H1 (cell line): ENCODE data around the gene NT5E. TPM values are rescaled to one million over a fixed set of nuclear protein-coding genes. Genes with fewer than 3 reads are reported as not detected.

Experiments used
- CTCF ChIA-PET: fragments of 300-600 bp; sonication (Branson Sonifier 250); formaldehyde crosslinking; loops from one replicate; lab custom pipeline; 2021; ENCODE audit not compliant: partially characterized antibody; lab: Charles Lee
- POLR2A ChIA-PET: fragments of 300-600 bp; sonication (Branson Sonifier 250); formaldehyde crosslinking; loops from one replicate; lab custom pipeline; 2021; ENCODE audit warnings: inconsistent platforms; ENCODE audit not compliant: partially characterized antibody; lab: Charles Lee
- DNase-seq, 2 experiments: peaks; one replicate each; pipeline versions ENCODE4 v3.0.0 to v3.0.0-alpha.2; 2010 to 2022; ENCODE audit warnings: low spot score in 2 of 2, low read depth in 1 of 2, mixed read lengths in 1 of 2
- FAIRE-seq: peaks from 2 replicates; lab custom pipeline; 2011; peaks lifted over from hg19 to GRCh38; lab: Jason Lieb, UNC
- H2AFZ ChIP-seq: 2 replicates; pipeline ENCODE4 v1.8.1; 2012; ENCODE audit warnings: low read length, inconsistent platforms
- H2AK5ac ChIP-seq: 2 replicates; pipeline ENCODE4 v1.6.1; 2013; ENCODE audit warnings: low read depth, low read length
- H2BK120ac ChIP-seq: replicated peaks from 2 replicates; pipeline ENCODE3; 2013; ENCODE audit warnings: low read depth, low read length, inconsistent platforms
- H2BK12ac ChIP-seq: 2 replicates; pipeline ENCODE4 v1.6.1; 2013; ENCODE audit warnings: low read depth, low read length
- H2BK15ac ChIP-seq: 2 replicates; pipeline ENCODE4 v1.6.1; 2013; ENCODE audit warnings: low read length
- H2BK20ac ChIP-seq: 2 replicates; pipeline ENCODE4 v1.6.1; 2013; ENCODE audit warnings: low read length
- H2BK5ac ChIP-seq: 2 replicates; pipeline ENCODE4 v1.6.1; 2013; ENCODE audit warnings: low read depth, low read length
- H3K14ac ChIP-seq: 2 replicates; pipeline ENCODE4 v1.6.1; 2013; ENCODE audit warnings: inconsistent platforms; ENCODE audit not compliant: insufficient read length
- H3K18ac ChIP-seq: 2 replicates; pipeline ENCODE4 v1.6.1; 2013; ENCODE audit warnings: low read length; ENCODE audit errors: extremely low read depth
- H3K23ac ChIP-seq: 2 replicates; pipeline ENCODE4 v1.6.1; 2013; ENCODE audit warnings: inconsistent platforms; ENCODE audit not compliant: insufficient read length
- H3K23me2 ChIP-seq: 2 replicates; pipeline ENCODE4 v1.6.1; 2013; ENCODE audit warnings: low read depth, low read length
- H3K27ac ChIP-seq: 2 replicates; pipeline ENCODE4 v1.6.1; 2011; ENCODE audit warnings: low read depth, low read length, inconsistent platforms
- H3K27me3 ChIP-seq, 4 experiments: replicated peaks in 1 of 4; 1 replicate in 1 of 4; 2 replicates in 3 of 4; pipeline versions ENCODE4 v1.6.1 to v1.8.1; 2011 to 2013; ENCODE audit warnings: low read length in 3 of 4, mild to moderate bottlenecking in 3 of 4, inconsistent platforms in 2 of 4, mixed read lengths in 2 of 4, moderate library complexity in 1 of 4; ENCODE audit not compliant: control insufficient read depth in 3 of 4, insufficient read depth in 3 of 4; ENCODE audit errors: extremely low read depth in 1 of 4
- H3K36me3 ChIP-seq, 4 experiments: 2 replicates each; pipeline versions ENCODE4 v1.6.1 to v1.8.1; 2011 to 2013; ENCODE audit warnings: mild to moderate bottlenecking in 4 of 4, low read length in 3 of 4, moderate library complexity in 2 of 4, control low read depth in 1 of 4, inconsistent platforms in 1 of 4; ENCODE audit not compliant: insufficient read depth in 4 of 4, control insufficient read depth in 2 of 4
- H3K4ac ChIP-seq: replicated peaks from 2 replicates; pipeline ENCODE3; 2013; ENCODE audit warnings: low read length, low read depth, mixed read lengths, inconsistent platforms; ENCODE audit not compliant: insufficient read length
- H3K4me1 ChIP-seq, 4 experiments: replicated peaks in 1 of 4; 1 replicate in 1 of 4; 2 replicates in 3 of 4; pipeline versions ENCODE4 v1.6.1 to v1.8.1; 2011 to 2013; ENCODE audit warnings: low read length in 3 of 4, inconsistent platforms in 2 of 4, mixed read lengths in 1 of 4; ENCODE audit not compliant: insufficient read depth in 4 of 4, control insufficient read depth in 3 of 4
- H3K4me2 ChIP-seq, 2 experiments: 2 replicates each; pipeline versions ENCODE4 v1.6.1 to v1.8.1; 2011 to 2013; ENCODE audit warnings: low read depth in 2 of 2, low read length in 2 of 2, control low read depth in 1 of 2, inconsistent platforms in 1 of 2, mild to moderate bottlenecking in 1 of 2; ENCODE audit not compliant: insufficient read depth in 1 of 2
- H3K4me3 ChIP-seq, 4 experiments: fragments of 200-600, 300-600 bp in 1 of 4; sonication (generic), shearing (Covaris generic), sonication (Bioruptor Twin) in 1 of 4; 2 replicates each; pipeline versions ENCODE4 v1.5.1 to v1.8.1; 2011 to 2016; ENCODE audit warnings: low read length in 4 of 4, low read depth in 3 of 4, control low read depth in 2 of 4, inconsistent platforms in 2 of 4, mild to moderate bottlenecking in 2 of 4, mixed read lengths in 1 of 4, moderate library complexity in 1 of 4; ENCODE audit not compliant: insufficient read depth in 2 of 4; ENCODE audit errors: extremely low read depth in 1 of 4
- H3K56ac ChIP-seq: replicated peaks from 2 replicates; pipeline ENCODE3; 2013; ENCODE audit warnings: low read depth, mild to moderate bottlenecking, mixed read lengths, low read length, inconsistent platforms; ENCODE audit not compliant: insufficient read length
- H3K79me1 ChIP-seq: 2 replicates; pipeline ENCODE4 v1.6.1; 2013; ENCODE audit warnings: low read depth, low read length, control low read depth
- H3K79me2 ChIP-seq, 2 experiments: 2 replicates each; pipeline versions ENCODE4 v1.6.1 to v1.8.1; 2012 to 2013; ENCODE audit warnings: low read length in 2 of 2, mild to moderate bottlenecking in 2 of 2, inconsistent platforms in 1 of 2; ENCODE audit not compliant: insufficient read depth in 2 of 2, control insufficient read depth in 1 of 2
- H3K9ac ChIP-seq, 4 experiments: replicated peaks in 1 of 4; 1 replicate in 1 of 4; 2 replicates in 3 of 4; pipeline versions ENCODE4 v1.6.1 to v1.8.1; 2011 to 2013; ENCODE audit warnings: low read depth in 3 of 4, low read length in 3 of 4, control low read depth in 2 of 4, mild to moderate bottlenecking in 2 of 4, moderate library complexity in 2 of 4, inconsistent platforms in 1 of 4; ENCODE audit errors: extremely low read depth in 1 of 4
- H3K9me3 ChIP-seq, 2 experiments: 2 replicates each; pipeline versions ENCODE4 v1.6.1 to v1.8.1; 2012 to 2013; ENCODE audit warnings: mild to moderate bottlenecking in 2 of 2, moderate library complexity in 2 of 2, control low read depth in 1 of 2, inconsistent platforms in 1 of 2, low read depth in 1 of 2, low read length in 1 of 2, mixed read lengths in 1 of 2; ENCODE audit not compliant: insufficient read depth in 2 of 2
- H4K20me1 ChIP-seq, 2 experiments: replicated peaks in 1 of 2; 2 replicates each; pipeline versions ENCODE3 to v1.8.1; 2011 to 2013; ENCODE audit warnings: inconsistent platforms in 2 of 2, low read length in 2 of 2, mild to moderate bottlenecking in 1 of 2; ENCODE audit not compliant: insufficient read depth in 2 of 2, control insufficient read depth in 1 of 2
- H4K5ac ChIP-seq: 2 replicates; pipeline ENCODE4 v1.6.1; 2013; ENCODE audit warnings: low read length, low read depth, mixed read lengths, inconsistent platforms; ENCODE audit not compliant: insufficient read length
- H4K8ac ChIP-seq: 2 replicates; pipeline ENCODE4 v1.8.0; 2013; ENCODE audit warnings: mild to moderate bottlenecking, moderate library complexity, low read length, inconsistent platforms; ENCODE audit not compliant: insufficient read depth; ENCODE audit errors: extremely low read depth
- H4K91ac ChIP-seq: replicated peaks from 2 replicates; pipeline ENCODE3; 2013; ENCODE audit warnings: low read length, mixed read lengths, inconsistent platforms; ENCODE audit not compliant: insufficient read length
- CBX5 ChIP-seq: fragments of 300-800, 300-1000 bp; sonication (generic); IDR thresholded peaks from 2 replicates; pipeline ENCODE4 v1.7.1; 2016; ENCODE audit warnings: antibody characterized with exemption, low read length, low read depth
- POU5F1 ChIP-seq: IDR thresholded peaks from 2 replicates; pipeline ENCODE4 v1.6.1; 2011; ENCODE audit warnings: low read depth, mild to moderate bottlenecking, low read length, moderate library complexity
- SP4 ChIP-seq: IDR thresholded peaks from 2 replicates; pipeline ENCODE4 v1.6.1; 2012; ENCODE audit warnings: low read length, inconsistent platforms
- whole genome bisulfite sequencing, 2 experiments: shearing (Covaris generic) in 1 of 2; methylation state at CpG; one replicate each; pipeline versions ENCODE4 v1.1.6 to v1.1.7; 2013 to 2015; ENCODE audit warnings: low lambda C conversion rate in 2 of 2, mixed read lengths in 2 of 2, inconsistent platforms in 1 of 2, low coverage in 1 of 2, missing lambda C conversion rate in 1 of 2; ENCODE audit not compliant: insufficient replicate concordance in 2 of 2, insufficient coverage in 1 of 2, insufficient read length in 1 of 2; ENCODE audit errors: extremely low coverage in 1 of 2, missing lambda C conversion rate in 1 of 2; 5-methylcytosine and 5-hydroxymethylcytosine counted together
- polyA plus RNA-seq, 7 experiments: library from polyadenylated mRNA; depleted of rRNA in 3 of 7; stranded (reverse) in 5 of 7; unstranded in 2 of 7; fragments of >200 nt in 5 of 7; fragments of 200-250 nt in 2 of 7; gene quantifications; 1 replicate in 5 of 7; 2 replicates in 1 of 7; 4 replicates in 1 of 7; pipeline versions ENCODE4 v1.2.1 to v1.2.3, GENCODE V29; 2011 to 2013; ENCODE audit warnings: missing spikeins in 2 of 7, mixed read lengths in 2 of 7
- total RNA-seq: library from RNA; stranded (reverse); fragmentation: NEBNext Ultra II Directional; extraction: Animal tissue kit (Norgen Biotek cat#: 25700); gene quantifications from 2 replicates; pipeline ENCODE4 v1.2.1, GENCODE V29; 2021

NT5E gene
- total and polyA plus RNA-seq, 2 of the 8 experiments (the other 6 are each of a cell fraction or from before 2014, with no cell fraction given), result 0.74 to 1.5 TPM

DNA sequence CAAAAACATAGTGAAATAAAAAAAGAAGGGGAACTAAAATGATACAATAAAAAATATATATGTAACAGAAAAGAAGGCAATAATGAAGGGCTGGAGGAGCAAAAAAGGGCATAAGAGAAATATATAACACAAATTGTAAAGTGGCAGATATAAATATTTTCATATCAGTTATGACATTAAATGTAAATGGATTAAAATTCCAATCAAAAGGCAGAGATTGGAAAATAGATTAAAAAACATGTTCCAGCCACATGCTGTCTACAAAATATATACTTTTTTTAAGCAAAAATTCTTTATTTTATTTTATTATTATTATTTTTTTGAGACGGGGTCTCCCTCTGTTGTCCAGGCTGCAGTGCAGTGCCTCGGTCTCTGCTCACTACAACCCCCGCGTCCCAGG is 23.9 kb upstream of the NT5E start:
- no peaks in the 10 kb centered on the region for H3K27me3 ChIP-seq
- no peak overlapping the region for H3K56ac ChIP-seq
- no peak overlapping the region for H3K18ac ChIP-seq
- H3K4me2 ChIP-seq, result no peak overlapping the region
- no peak overlapping the region for H3K4me3 ChIP-seq
- TF ChIP-seq SP4 (no peak), POU5F1 (no peak), CBX5 (no peak)
- H2BK12ac ChIP-seq, result no peak overlapping the region
- no peak overlapping the region for H3K4ac ChIP-seq
- H2BK120ac ChIP-seq, result no peak overlapping the region
- H3K23me2 ChIP-seq, result no peaks in the 10 kb centered on the region
- H4K8ac ChIP-seq, result no peak overlapping the region
- DNase-seq, result no peak
- H2BK20ac ChIP-seq, result no peak overlapping the region
- H4K91ac ChIP-seq, result no peak overlapping the region
- peaks cover 0 to 3% of the 10 kb centered on the region in 2 experiments; a peak in 2 of 4 replicates for H3K9me3 ChIP-seq
- POLR2A ChIA-PET, result no interaction called here
- H3K23ac ChIP-seq, result no peak overlapping the region
- no peak overlapping the region for H3K9ac ChIP-seq
- WGBS, 2 experiments, result 100% methylated on average over 4 of the region's 4 CpGs; no CpG with 5 or more reads in 1 of the 2 experiments
- H3K36me3 ChIP-seq, result no peaks in the 10 kb centered on the region
- CTCF ChIA-PET, result no interaction called here
- H4K20me1 ChIP-seq, result no peaks in the 10 kb centered on the region
- no peak overlapping the region for H2BK15ac ChIP-seq
- no peak overlapping the region for H2AFZ ChIP-seq
- H4K5ac ChIP-seq, result no peak overlapping the region
- no peaks in the 10 kb centered on the region for H3K79me2 ChIP-seq
- no peak for FAIRE-seq
- no peak overlapping the region for H2BK5ac ChIP-seq
- H3K27ac ChIP-seq, result no peak overlapping the region
- no peaks in the 10 kb centered on the region for H3K4me1 ChIP-seq
- no peak overlapping the region for H3K14ac ChIP-seq
- no peak overlapping the region for H2AK5ac ChIP-seq
- H3K79me1 ChIP-seq, result no peaks in the 10 kb centered on the region
